Neural cell (in vitro differentiated cells): ENCODE results near the gene EPAS1. TPM values are rescaled to one million over a fixed set of nuclear protein-coding genes. Genes with fewer than 3 reads are reported as not detected.

Experiments
- H2AFZ ChIP-seq: fragments of 200-600, 300-800 bp; sonication (generic), shearing (Covaris generic); 2 replicates; pipeline ENCODE4 v1.6.0; 2014; ENCODE audit warnings: low read depth, mild to moderate bottlenecking, antibody characterized with exemption, low read length, moderate library complexity
- H3F3A ChIP-seq: fragments of 200-600 bp; shearing (Covaris generic); 2 replicates; pipeline ENCODE4 v1.6.1; 2016; ENCODE audit warnings: mild to moderate bottlenecking, moderate library complexity, mixed read lengths, antibody characterized with exemption, low read length; ENCODE audit not compliant: insufficient read depth, poor library complexity, severe bottlenecking
- H3K27ac ChIP-seq: fragments of 200-600, 300-800 bp; sonication (generic), shearing (Covaris generic); 2 replicates; pipeline ENCODE4 v1.5.1; 2014; ENCODE audit warnings: mild to moderate bottlenecking, low read length, moderate library complexity
- H3K27me3 ChIP-seq: fragments of 300-800, 200-600 bp; sonication (generic), shearing (Covaris generic); 2 replicates; pipeline ENCODE4 v1.6.0; 2014; ENCODE audit warnings: mild to moderate bottlenecking, low read depth, low read length, moderate library complexity; ENCODE audit not compliant: insufficient read depth
- H3K36me3 ChIP-seq: fragments of 300-800, 200-600 bp; sonication (generic), shearing (Covaris generic); 2 replicates; pipeline ENCODE4 v1.5.1; 2014; ENCODE audit warnings: mild to moderate bottlenecking, antibody characterized with exemption, low read length, moderate library complexity; ENCODE audit not compliant: insufficient read depth
- H3K4me2 ChIP-seq: fragments of 300-800, 200-600 bp; sonication (generic), shearing (Covaris generic); 2 replicates; pipeline ENCODE4 v1.6.0; 2014; ENCODE audit warnings: mild to moderate bottlenecking, low read length
- H3K4me3 ChIP-seq: fragments of 300-800, 200-600 bp; sonication (generic), shearing (Covaris generic); 2 replicates; pipeline ENCODE4 v1.5.1; 2014; ENCODE audit warnings: mild to moderate bottlenecking, low read length, moderate library complexity
- H3K79me2 ChIP-seq: fragments of 200-600 bp; shearing (Covaris generic); replicated peaks from 2 replicates; pipeline ENCODE4 v1.6.0; 2014; ENCODE audit warnings: mild to moderate bottlenecking, low read length, moderate library complexity; ENCODE audit not compliant: insufficient read depth
- H3K9ac ChIP-seq: fragments of 300-800, 200-600 bp; sonication (generic), shearing (Covaris generic); 2 replicates; pipeline ENCODE4 v1.6.1; 2016; ENCODE audit warnings: mild to moderate bottlenecking, low read length, mixed read lengths
- H3K9me2 ChIP-seq: fragments of 200-600 bp; shearing (Covaris generic); 2 replicates; pipeline ENCODE4 v1.6.1; 2016; ENCODE audit warnings: mild to moderate bottlenecking, low read length, mixed read lengths; ENCODE audit not compliant: insufficient read depth
- H3K9me3 ChIP-seq: fragments of 200-600, 300-800 bp; sonication (generic), shearing (Covaris generic); 2 replicates; pipeline ENCODE4 v1.6.1; 2016; ENCODE audit warnings: mild to moderate bottlenecking, mixed run types, low read length, moderate library complexity, mixed read lengths
- H4K20me1 ChIP-seq: fragments of 200-600 bp; shearing (Covaris generic); 2 replicates; pipeline ENCODE4 v1.6.1; 2016; ENCODE audit warnings: mild to moderate bottlenecking, mixed run types; ENCODE audit not compliant: insufficient read depth
- CTCF ChIP-seq: fragments of 450-650 bp; IDR thresholded peaks from 2 replicates; pipeline ENCODE4 v1.5.1; 2014; ENCODE audit warnings: antibody characterized with exemption, mild to moderate bottlenecking, moderate library complexity; ENCODE audit not compliant: poor library complexity, severe bottlenecking
- EP300 ChIP-seq: fragments of 450-650 bp; conservative IDR thresholded peaks from 2 replicates; pipeline ENCODE4 v1.6.1; 2014; ENCODE audit warnings: antibody characterized with exemption, mild to moderate bottlenecking, moderate library complexity; ENCODE audit not compliant: poor library complexity, severe bottlenecking
- EZH2 ChIP-seq: fragments of 200-600, 300-800 bp; shearing (Covaris generic), sonication (generic); IDR thresholded peaks from 2 replicates; pipeline ENCODE4 v1.6.1; 2014; ENCODE audit warnings: antibody characterized with exemption, low read length, borderline replicate concordance, mild to moderate bottlenecking; ENCODE audit not compliant: insufficient read depth, poor library complexity, severe bottlenecking
- RAD21 ChIP-seq: fragments of 450-650 bp; conservative IDR thresholded peaks from 2 replicates; pipeline ENCODE4 v1.6.1; 2014; ENCODE audit warnings: antibody characterized with exemption, mild to moderate bottlenecking, moderate library complexity
- REST ChIP-seq: IDR thresholded peaks from 2 replicates; pipeline ENCODE4 v1.6.1; 2012; ENCODE audit warnings: borderline replicate concordance
- SMC3 ChIP-seq: fragments of 450-650 bp; conservative IDR thresholded peaks from 2 replicates; pipeline ENCODE4 v1.6.1; 2014; ENCODE audit warnings: antibody characterized with exemption, mild to moderate bottlenecking, moderate library complexity; ENCODE audit not compliant: poor library complexity
- TAF1 ChIP-seq: IDR thresholded peaks from 2 replicates; pipeline ENCODE4 v1.6.1; 2012; ENCODE audit warnings: low read depth
- polyA plus RNA-seq: library from polyadenylated mRNA; depleted of rRNA; stranded (reverse); fragments of >200 nt; gene quantifications from 2 replicates; pipeline ENCODE4 v1.2.3, GENCODE V29; 2014

The EPAS1 gene
- polyA plus RNA-seq, 1 donor from 2014 or later: not detected

GRCh38 chr2:46290078-46290477 lies 7.1 kb upstream of the EPAS1 start:
- H3K4me3 ChIP-seq: no peak overlapping the region
- H3K4me2 ChIP-seq: no peak overlapping the region
- H3F3A ChIP-seq: no peaks in the 10 kb centered on the region
- H3K27ac ChIP-seq: no peak overlapping the region
- H3K9ac ChIP-seq: no peak overlapping the region
- no peaks in the 10 kb centered on the region for H3K9me3 ChIP-seq
- H3K79me2 ChIP-seq: no peaks in the 10 kb centered on the region
- H2AFZ ChIP-seq: no peak overlapping the region
- no peaks in the 10 kb centered on the region for H3K9me2 ChIP-seq
- no peaks in the 10 kb centered on the region for H3K36me3 ChIP-seq
- no peaks in the 10 kb centered on the region for H4K20me1 ChIP-seq
- peaks cover 6% of the 10 kb centered on the region for H3K27me3 ChIP-seq
- TF ChIP-seq EP300 (no peak), RAD21 (no peak), SMC3 (no peak), EZH2 (no peak), REST (no peak), CTCF (no peak), TAF1 (no peak)

- no peak overlapping the region for H3K9ac ChIP-seq
- no peak overlapping the region for H3K27ac ChIP-seq
- no peak overlapping the region for H3K4me3 ChIP-seq
- H4K20me1 ChIP-seq: no peaks in the 10 kb centered on the region
- H2AFZ ChIP-seq: no peak overlapping the region
- no peaks in the 10 kb centered on the region for H3F3A ChIP-seq
- H3K27me3 ChIP-seq: peaks cover 38% of the 10 kb centered on the region
- no peaks in the 10 kb centered on the region for H3K79me2 ChIP-seq
- no peaks in the 10 kb centered on the region for H3K36me3 ChIP-seq
- no peaks in the 10 kb centered on the region for H3K9me3 ChIP-seq
- no peak overlapping the region for H3K4me2 ChIP-seq
- no peaks in the 10 kb centered on the region for H3K9me2 ChIP-seq
- TF ChIP-seq REST (no peak), CTCF (no peak)
Measured at GRCh38 chr2:46293466-46293865, 3.7 kb upstream of the EPAS1 start.
